Immature natural killer cell (primary cell): Measurements from ENCODE around the gene CCDC30. TPM values are rescaled to one million over a fixed set of nuclear protein-coding genes. Genes with fewer than 3 reads are reported as not detected.
A peak's percentile ranks its signal among the peaks of the same experiment; 100 is the strongest.

Source experiments
- DNase-seq, 3 donors: peaks; one replicate each; pipeline ENCODE4 v3.0.0; 2022; ENCODE audit warnings: mixed read lengths in 1 of 3
- H3K27ac Mint-ChIP-seq, 6 donors: one replicate each; pipeline ENCODE4 v1.8.0; 2020; ENCODE audit warnings: mixed read lengths in 6 of 6, mild to moderate bottlenecking in 5 of 6, inconsistent platforms in 4 of 6, moderate library complexity in 3 of 6
- H3K27me3 Mint-ChIP-seq, 3 donors: one replicate each; pipeline ENCODE4 v1.8.0; 2020 to 2021; ENCODE audit warnings: low read depth in 3 of 3, mild to moderate bottlenecking in 3 of 3, mixed read lengths in 3 of 3, moderate library complexity in 3 of 3, inconsistent platforms in 1 of 3
- H3K36me3 Mint-ChIP-seq, 3 donors: one replicate each; pipeline ENCODE4 v1.8.0; 2020; ENCODE audit warnings: mixed read lengths in 3 of 3, inconsistent platforms in 2 of 3, mild to moderate bottlenecking in 2 of 3
- H3K4me1 Mint-ChIP-seq, 2 donors: one replicate each; pipeline ENCODE4 v1.8.0; 2020; ENCODE audit warnings: inconsistent platforms in 2 of 2, mild to moderate bottlenecking in 2 of 2, mixed read lengths in 2 of 2, moderate library complexity in 1 of 2
- H3K4me3 Mint-ChIP-seq, 5 donors: one replicate each; pipeline ENCODE4 v1.8.0; 2020; ENCODE audit warnings: mild to moderate bottlenecking in 5 of 5, mixed read lengths in 5 of 5, inconsistent platforms in 3 of 5, moderate library complexity in 3 of 5
- H3K9me3 Mint-ChIP-seq, 6 donors: one replicate each; pipeline ENCODE4 v1.8.0; 2020; ENCODE audit warnings: mild to moderate bottlenecking in 6 of 6, mixed read lengths in 6 of 6, inconsistent platforms in 4 of 6, moderate library complexity in 3 of 6
- polyA plus RNA-seq, 3 donors: library from polyadenylated mRNA; unstranded; fragments of 300-500 nt; fragmentation: Illumina TruSeq; gene quantifications; one replicate each; pipeline ENCODE4 v1.2.3, GENCODE V29; 2021

CCDC30 gene
- polyA plus RNA-seq, 3 donors from 2014 or later, result 2.7 TPM; not detected in 1

GRCh38 chr1:42657981-42658876, 195.1 kb downstream of the CCDC30 start, which contains the start of gene PPIH:
TSS of gene PPIH (plus strand) at chr1:42658423. CDS start at chr1:42658447, 24 bp downstream.
- peak; percentile 90 to 91 (median 91) for DNase-seq
- Mint-ChIP-seq H3K9me3 (no peaks in the 10 kb centered on the region), H3K4me1 (peaks cover 36 to 50% of the 10 kb centered on the region in 2 donors), H3K36me3 (peaks cover 3 to 21% (median 7%) of the 10 kb centered on the region in 3 donors), H3K4me3 (peak within 1 kb of the TSS; percentile 98 to 100 (median 99)), H3K27me3 (peaks cover 0 to 7% (median 2%) of the 10 kb centered on the region in 3 donors), H3K27ac (peak within 1 kb of the TSS; percentile 90 to 98 (median 97))

- no peak for DNase-seq
- peak overlapping the region; percentile 90 to 98 (median 97) for H3K27ac Mint-ChIP-seq
- peak overlapping the region; percentile 98 to 100 (median 99) for H3K4me3 Mint-ChIP-seq
- no peaks in the 10 kb centered on the region for H3K9me3 Mint-ChIP-seq
- H3K36me3 Mint-ChIP-seq, result peaks cover 7 to 25% (median 11%) of the 10 kb centered on the region in 3 donors
- H3K4me1 Mint-ChIP-seq, result peaks cover 36 to 50% of the 10 kb centered on the region in 2 donors
- H3K27me3 Mint-ChIP-seq, result peaks cover 0 to 7% (median 2%) of the 10 kb centered on the region in 3 donors
These were observed 195.8 kb downstream of the CCDC30 start for GRCh38 chr1:42658877-42659337.

GRCh38 chr1:42660907-42661500, 197.9 kb downstream of the CCDC30 start:
- peaks cover 36 to 50% of the 10 kb centered on the region in 2 donors for H3K4me1 Mint-ChIP-seq
- peak overlapping the region in 5 of 6 donors; percentile 4 to 42 (median 22) for H3K27ac Mint-ChIP-seq
- H3K9me3 Mint-ChIP-seq, result no peaks in the 10 kb centered on the region
- peaks cover 0 to 7% (median 2%) of the 10 kb centered on the region in 3 donors for H3K27me3 Mint-ChIP-seq
- DNase-seq, result no peak
- H3K4me3 Mint-ChIP-seq, result peak overlapping the region in 3 of 5 donors; percentile 3 to 32 (median 25)
- peaks cover 13 to 35% (median 14%) of the 10 kb centered on the region in 3 donors for H3K36me3 Mint-ChIP-seq

GRCh38 chr1:42669936-42670335, 206.8 kb downstream of the CCDC30 start:
- H3K36me3 Mint-ChIP-seq, result peaks cover 25 to 55% (median 40%) of the 10 kb centered on the region in 3 donors
- no peak for DNase-seq
- H3K4me1 Mint-ChIP-seq, result no peaks in the 10 kb centered on the region
- no peaks in the 10 kb centered on the region for H3K9me3 Mint-ChIP-seq
- no peak overlapping the region for H3K27ac Mint-ChIP-seq
- H3K4me3 Mint-ChIP-seq, result no peak overlapping the region
- no peaks in the 10 kb centered on the region for H3K27me3 Mint-ChIP-seq

GRCh38 chr1:42670425-42670824, 207.3 kb downstream of the CCDC30 start:
- Mint-ChIP-seq H3K4me3 (no peak overlapping the region), H3K4me1 (no peaks in the 10 kb centered on the region), H3K27me3 (no peaks in the 10 kb centered on the region), H3K36me3 (peaks cover 27 to 58% (median 41%) of the 10 kb centered on the region in 3 donors), H3K9me3 (no peaks in the 10 kb centered on the region), H3K27ac (peak overlapping the region in 1 of 6 donors; percentile 34)
- no peak for DNase-seq

GRCh38 chr1:42674214-42674613, 211.1 kb downstream of the CCDC30 start:
- Mint-ChIP-seq H3K27ac (peak overlapping the region in 2 of 6 donors; percentile 61 to 67), H3K4me3 (no peak overlapping the region), H3K36me3 (peaks cover 15 to 39% (median 19%) of the 10 kb centered on the region in 3 donors), H3K27me3 (no peaks in the 10 kb centered on the region), H3K9me3 (no peaks in the 10 kb centered on the region), H3K4me1 (no peaks in the 10 kb centered on the region)
- DNase-seq, result no peak

GRCh38 chr1:42674682-42675081, 211.6 kb downstream of the CCDC30 start:
- DNase-seq, result no peak
- no peaks in the 10 kb centered on the region for H3K27me3 Mint-ChIP-seq
- no peaks in the 10 kb centered on the region for H3K9me3 Mint-ChIP-seq
- peaks cover 15 to 36% (median 19%) of the 10 kb centered on the region in 3 donors for H3K36me3 Mint-ChIP-seq
- H3K4me1 Mint-ChIP-seq, result no peaks in the 10 kb centered on the region
- H3K27ac Mint-ChIP-seq, result peak overlapping the region in 1 of 6 donors; percentile 14
- H3K4me3 Mint-ChIP-seq, result no peak overlapping the region

GRCh38 chr1:42675467-42675866, 212.4 kb downstream of the CCDC30 start:
- peaks cover 1 to 4% of the 10 kb centered on the region in 2 donors for H3K4me1 Mint-ChIP-seq

GRCh38 chr1:42676534-42677087, 213.5 kb downstream of the CCDC30 start:
- Mint-ChIP-seq H3K36me3 (peaks cover 15 to 30% (median 16%) of the 10 kb centered on the region in 3 donors), H3K4me1 (peaks cover 10 to 16% of the 10 kb centered on the region in 2 donors), H3K9me3 (no peaks in the 10 kb centered on the region), H3K4me3 (no peak overlapping the region), H3K27me3 (no peaks in the 10 kb centered on the region), H3K27ac (no peak overlapping the region)
- DNase-seq, result no peak

More at GRCh38 chr1:42675467-42675866, 212.4 kb downstream of the CCDC30 start:
- Mint-ChIP-seq H3K4me3 (no peak overlapping the region), H3K36me3 (peaks cover 15 to 32% (median 16%) of the 10 kb centered on the region in 3 donors), H3K27ac (no peak overlapping the region), H3K9me3 (no peaks in the 10 kb centered on the region), H3K27me3 (no peaks in the 10 kb centered on the region)
- DNase-seq, result no peak

GRCh38 chr1:42679364-42679983, 216.4 kb downstream of the CCDC30 start:
- H3K36me3 Mint-ChIP-seq, result peaks cover 6 to 19% (median 9%) of the 10 kb centered on the region in 3 donors
- H3K4me1 Mint-ChIP-seq, result peaks cover 30 to 36% of the 10 kb centered on the region in 2 donors
- no peak overlapping the region for H3K27ac Mint-ChIP-seq
- no peak overlapping the region for H3K4me3 Mint-ChIP-seq
- no peaks in the 10 kb centered on the region for H3K9me3 Mint-ChIP-seq
- DNase-seq, result no peak
- peaks cover 8 to 15% (median 9%) of the 10 kb centered on the region in 3 donors for H3K27me3 Mint-ChIP-seq

- Mint-ChIP-seq H3K27ac (no peak overlapping the region), H3K4me3 (peak overlapping the region in 2 of 5 donors; percentile 32 to 100), H3K4me1 (peaks cover 36 to 42% of the 10 kb centered on the region in 2 donors), H3K27me3 (peaks cover 8 to 15% (median 9%) of the 10 kb centered on the region in 3 donors), H3K9me3 (no peaks in the 10 kb centered on the region), H3K36me3 (peaks cover 4 to 19% (median 6%) of the 10 kb centered on the region in 3 donors)
- DNase-seq, result no peak
These were observed 217.0 kb downstream of the CCDC30 start for GRCh38 chr1:42680055-42680454.

GRCh38 chr1:42680921-42681683, 218.0 kb downstream of the CCDC30 start:
- Mint-ChIP-seq H3K27me3 (peaks cover 8 to 15% (median 9%) of the 10 kb centered on the region in 3 donors), H3K4me1 (peaks cover 44 to 52% of the 10 kb centered on the region in 2 donors), H3K9me3 (no peaks in the 10 kb centered on the region), H3K4me3 (peak overlapping the region; percentile 96 to 100 (median 97)), H3K36me3 (peaks cover 0 to 16% (median 4%) of the 10 kb centered on the region in 3 donors), H3K27ac (peak overlapping the region; percentile 91 to 99 (median 96))
- DNase-seq, result no peak
